IPS DF 4.7 (cell line): ENCODE measurements around the gene TNS3.

Source experiments
- DNase-seq: peaks from one replicate; pipeline ENCODE4 v3.0.0-alpha.2; 2013; ENCODE audit warnings: low spot score; ENCODE audit errors: extremely low read depth

Gene TNS3

GRCh38 chr7:47389923-47390630 is 191.8 kb downstream of the TNS3 start:
- no peak for DNase-seq

GRCh38 chr7:47389171-47389922 is 192.6 kb downstream of the TNS3 start:
- DNase-seq: no peak

- DNase-seq: no peak
Observed at GRCh38 chr7:47387506-47387905, 194.4 kb downstream of the TNS3 start.

GRCh38 chr7:47386273-47386835 is 195.6 kb downstream of the TNS3 start:
- DNase-seq: no peak

GRCh38 chr7:47385536-47386125 is 196.3 kb downstream of the TNS3 start:
- DNase-seq: no peak

GRCh38 chr7:47384755-47385535 is 197.0 kb downstream of the TNS3 start:
- DNase-seq: no peak

GRCh38 chr7:47383696-47384445 is 198.0 kb downstream of the TNS3 start:
- DNase-seq: no peak

GRCh38 chr7:47383072-47383471 is 198.8 kb downstream of the TNS3 start:
- DNase-seq: no peak

- DNase-seq: no peak
Observed at GRCh38 chr7:47382200-47382599, 199.7 kb downstream of the TNS3 start.

- no peak for DNase-seq
Observed at GRCh38 chr7:47381134-47381495, 200.8 kb downstream of the TNS3 start.

GRCh38 chr7:47380325-47381133 is 201.4 kb downstream of the TNS3 start:
- peak; percentile 30 for DNase-seq

- DNase-seq: no peak
Observed at GRCh38 chr7:47379629-47380324, 202.1 kb downstream of the TNS3 start.

- DNase-seq: no peak
Observed at GRCh38 chr7:47378728-47379395, 203.0 kb downstream of the TNS3 start.

- no peak for DNase-seq
Observed at GRCh38 chr7:47377741-47378140, 204.2 kb downstream of the TNS3 start.

- no peak for DNase-seq
Observed at GRCh38 chr7:47376991-47377616, 204.8 kb downstream of the TNS3 start.

GRCh38 chr7:47375121-47375938 is 206.6 kb downstream of the TNS3 start:
- DNase-seq: no peak

- DNase-seq: no peak
Observed at GRCh38 chr7:47374538-47374937, 207.4 kb downstream of the TNS3 start.
